ENCODE measurements around the gene KANK4. TPM values are rescaled to one million over a fixed set of nuclear protein-coding genes. Genes with fewer than 3 reads are reported as not detected.
"Not testable (repeated sequence)": the region's sequence is repeated elsewhere in the genome, so short reads cannot be mapped to it uniquely, and the experiment has no call there.

The KANK4 gene
- total RNA-seq, 1 donor from 2014 or later: 1.2 TPM

DNA sequence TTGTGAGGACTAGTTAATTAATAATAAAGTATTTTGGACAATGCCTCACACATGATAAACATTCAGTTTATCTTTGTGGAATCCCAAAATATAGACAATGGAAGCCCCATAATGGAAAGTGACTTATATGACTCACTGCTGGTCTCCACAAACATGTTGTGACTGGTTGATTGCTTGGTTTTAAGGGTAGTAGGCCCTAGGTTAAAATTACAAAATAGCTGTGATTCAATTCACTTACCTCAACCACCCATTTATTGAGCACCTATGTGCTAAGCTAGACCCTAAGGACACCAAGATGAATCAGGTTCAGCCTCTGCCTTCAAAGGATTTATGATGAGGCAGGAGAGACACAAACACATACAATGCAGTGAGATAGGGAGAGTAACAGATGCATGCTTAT is 42.4 kb downstream of the KANK4 start:
- DNase-seq (ENCODE audit: low spot score in 2 of 2): no peak
- no peak for FAIRE-seq

DNA sequence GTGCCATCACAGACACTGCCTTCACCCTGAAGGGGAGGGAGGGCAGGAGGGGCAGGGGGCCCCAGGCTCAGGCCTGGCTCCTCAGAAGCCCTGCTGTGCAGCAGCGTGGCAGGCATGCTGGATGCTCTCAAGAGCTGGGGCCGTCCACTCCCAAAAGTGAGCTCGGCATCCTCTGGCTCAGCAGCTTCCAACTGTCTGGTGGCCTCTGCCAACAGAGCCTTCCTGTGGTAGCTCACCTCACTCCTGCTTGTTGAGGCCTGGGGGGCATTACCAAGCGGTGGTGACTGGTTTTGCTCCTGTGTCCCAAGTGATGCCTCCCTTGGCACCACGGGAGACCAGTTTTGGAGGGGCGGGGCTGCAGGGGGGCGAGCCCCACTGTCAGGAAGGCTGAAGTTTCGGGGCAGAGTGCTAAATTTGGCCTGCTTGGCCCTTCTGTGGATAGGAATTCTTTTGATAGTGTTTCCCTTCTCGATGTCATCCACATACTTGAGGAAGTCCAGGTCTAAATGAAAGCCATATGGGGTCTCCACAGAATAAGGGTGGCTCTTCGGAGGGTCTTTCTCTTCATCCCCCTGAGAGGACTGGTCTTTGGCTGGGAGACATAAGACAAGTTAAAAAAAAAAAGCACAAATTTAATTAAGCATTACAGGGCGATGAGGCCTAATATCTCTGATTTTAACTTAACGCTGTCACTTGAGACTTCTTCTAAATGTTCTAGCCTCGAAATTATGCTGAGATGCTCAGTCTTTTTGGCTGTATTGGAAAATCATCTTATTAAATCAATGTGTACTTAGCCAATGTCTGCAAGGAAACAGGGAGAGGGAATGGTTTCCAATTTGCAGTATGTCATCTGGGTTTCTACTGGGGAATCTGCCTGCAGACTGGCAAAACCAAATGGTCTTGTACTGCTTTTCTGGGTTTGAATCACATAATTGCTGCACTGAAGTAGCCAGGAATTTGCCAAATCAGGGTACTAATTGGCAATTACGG is 44.4 kb downstream of the KANK4 start:
- no peak for DNase-seq (ENCODE audit: low spot score in 2 of 2)
- no peak for FAIRE-seq

DNA sequence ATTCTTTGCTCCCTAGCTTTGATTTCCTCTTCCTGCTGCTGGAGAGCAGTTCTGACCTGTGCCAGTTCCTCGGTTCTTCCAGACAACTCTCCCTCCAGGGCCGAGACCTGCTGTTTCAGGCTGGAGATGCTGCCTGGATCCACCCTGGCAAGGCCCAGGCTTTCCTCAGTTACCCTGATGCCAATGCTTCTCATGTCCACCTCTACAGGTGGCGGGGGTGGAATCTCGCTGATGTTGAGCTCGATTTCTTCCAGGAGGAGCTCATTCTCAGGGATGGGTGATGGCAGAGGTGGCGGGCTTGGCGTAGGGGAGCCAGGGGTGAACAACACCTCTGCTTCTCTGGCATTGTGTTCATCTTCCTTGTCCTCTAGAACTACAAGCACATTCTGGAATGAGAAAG is 45.3 kb downstream of the KANK4 start:
- no peak for DNase-seq (ENCODE audit: low spot score in 2 of 2)

DNA sequence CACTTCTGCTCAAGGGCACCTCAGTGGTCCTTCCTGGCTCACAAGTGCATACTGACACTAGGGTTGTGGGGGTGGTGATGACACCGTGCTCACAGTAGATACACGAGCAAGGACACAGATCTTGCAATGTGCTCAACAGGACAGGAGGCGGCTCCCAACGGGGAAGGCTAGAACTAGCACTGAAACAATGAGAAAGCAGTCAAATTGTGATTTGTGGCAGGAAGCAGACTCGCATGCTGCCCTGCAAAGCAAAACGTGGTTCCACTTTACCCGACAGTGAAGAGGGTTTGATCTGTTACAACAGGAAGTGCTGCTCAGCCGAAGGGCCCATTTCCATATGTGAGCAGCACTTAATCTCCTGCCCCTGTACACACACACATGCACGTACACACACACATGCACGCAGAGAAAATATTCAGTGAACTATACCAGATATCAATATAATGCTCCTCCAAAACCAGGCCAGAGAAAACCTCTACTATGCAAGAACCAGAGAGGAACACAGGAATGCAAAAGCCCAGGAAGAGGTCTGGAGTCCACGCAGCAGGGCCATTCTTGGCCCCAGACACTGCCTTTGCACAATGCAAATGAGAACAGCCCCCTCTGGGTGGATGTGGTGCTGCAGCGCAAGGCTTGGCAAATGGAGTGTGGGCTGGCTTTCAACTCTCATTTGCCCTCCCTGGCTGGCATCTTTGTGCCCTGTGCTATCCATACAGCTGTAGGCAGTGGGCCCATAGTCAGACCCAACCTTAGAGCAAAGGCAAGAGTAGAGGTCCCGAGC is 47.1 kb downstream of the KANK4 start:
- no peak for FAIRE-seq
- no peak for DNase-seq (ENCODE audit: low spot score in 2 of 2)

More for the DNA sequence above, 45.3 kb downstream of the KANK4 start:
- no peak for FAIRE-seq

- no peak for FAIRE-seq
- DNase-seq (ENCODE audit: low spot score in 2 of 2): no peak
Measured at GRCh38 chr1:62271134-62271533, 48.1 kb downstream of the KANK4 start.

- DNase-seq (ENCODE audit: low spot score in 2 of 2): no peak
Measured at GRCh38 chr1:62269851-62270495, 49.3 kb downstream of the KANK4 start.

DNA sequence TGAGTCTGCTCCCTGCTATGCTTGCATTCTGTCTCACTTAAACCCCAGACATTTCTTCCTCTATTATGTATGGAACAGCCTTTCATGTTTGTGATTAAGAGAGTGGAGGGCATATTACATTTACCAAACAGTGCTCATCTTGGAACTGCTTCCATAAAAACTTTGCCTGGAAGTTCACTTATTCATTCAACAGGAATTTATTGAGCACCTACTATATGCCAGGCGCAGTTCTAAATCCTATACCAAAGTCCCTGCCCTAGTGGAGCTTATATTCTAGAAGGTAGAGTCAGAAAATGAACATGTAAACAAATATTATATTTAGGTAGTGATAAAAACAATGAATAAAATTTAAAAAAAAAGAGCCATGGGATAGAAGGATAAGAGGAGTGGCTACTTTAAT is 49.8 kb downstream of the KANK4 start:
- no peak for DNase-seq (ENCODE audit: low spot score in 2 of 2)
- FAIRE-seq: no peak

More at GRCh38 chr1:62269851-62270495, 49.3 kb downstream of the KANK4 start:
- FAIRE-seq: no peak

GRCh38 chr1:62268315-62268714 is 50.9 kb downstream of the KANK4 start:
- DNase-seq (ENCODE audit: low spot score in 2 of 2): no peak
- no peak for FAIRE-seq

DNA sequence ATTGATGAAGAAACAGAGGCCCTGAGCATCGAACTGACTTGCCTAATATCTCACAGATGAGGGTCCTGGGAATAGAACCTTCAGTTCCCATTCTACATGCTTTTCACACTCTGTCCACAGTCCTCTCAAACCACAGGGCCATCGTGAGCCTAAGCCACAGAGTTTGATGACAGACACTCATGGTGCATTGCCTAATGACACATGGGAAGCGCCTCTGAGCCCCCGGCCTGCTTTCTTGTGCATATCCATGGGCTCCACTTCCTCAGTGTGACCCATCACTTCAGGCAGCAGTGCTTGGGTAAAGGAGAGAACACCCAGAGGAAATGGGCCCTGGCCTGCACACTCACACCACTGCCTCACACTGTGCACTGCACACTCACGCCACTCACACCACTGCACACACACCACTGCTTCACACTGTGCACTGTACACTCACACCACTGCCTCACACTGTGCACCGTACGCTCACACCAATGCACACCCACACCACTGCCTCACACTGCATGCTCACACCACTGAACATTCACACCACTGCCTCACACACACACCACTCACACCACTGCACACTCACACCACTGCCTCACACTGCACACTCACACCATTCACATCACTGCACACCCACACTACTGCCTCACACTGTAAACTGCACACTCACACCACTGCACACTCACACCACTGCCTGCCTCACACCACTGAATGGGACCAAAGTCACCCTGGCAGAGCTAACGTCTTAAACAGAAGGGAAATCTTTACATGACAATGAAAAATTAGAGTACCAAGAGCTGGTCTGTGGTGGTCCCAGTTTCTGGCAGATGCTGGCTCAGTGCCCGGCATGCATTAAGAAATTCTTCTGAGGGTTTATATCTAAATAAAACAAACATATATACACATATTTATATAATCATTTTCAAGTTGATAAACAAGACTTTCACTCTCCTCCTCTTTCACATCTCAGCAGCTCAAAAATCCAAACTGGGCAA is 53.0 kb downstream of the KANK4 start:
- no peak for DNase-seq (ENCODE audit: low spot score in 2 of 2)
- no peak for FAIRE-seq

DNA sequence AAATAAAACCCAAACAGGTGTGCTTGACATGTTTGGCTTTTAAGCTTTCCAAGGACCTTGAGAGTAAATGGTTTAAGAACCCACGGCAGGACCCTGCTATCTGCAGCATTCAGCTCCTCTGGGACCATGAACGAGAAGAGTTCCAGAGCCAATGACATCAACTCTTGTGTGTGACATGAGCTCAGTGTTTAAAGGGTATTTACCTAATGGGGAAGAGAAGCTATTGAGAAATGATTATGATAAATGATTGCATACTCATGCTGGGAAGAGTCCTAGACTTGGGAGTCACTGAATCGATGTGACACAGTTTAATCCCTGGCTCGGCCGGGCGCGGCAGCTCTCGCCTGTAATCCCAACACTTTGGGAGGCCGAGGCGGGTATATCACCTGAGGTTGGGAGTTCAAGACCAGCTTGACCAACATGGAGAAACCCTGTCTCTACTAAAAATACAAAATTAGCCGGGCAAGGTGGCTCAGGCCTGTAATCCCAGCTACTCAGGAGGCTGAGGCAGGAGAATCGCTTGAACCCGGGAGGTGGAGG is 55.4 kb downstream of the KANK4 start:
- FAIRE-seq: no peak

DNA sequence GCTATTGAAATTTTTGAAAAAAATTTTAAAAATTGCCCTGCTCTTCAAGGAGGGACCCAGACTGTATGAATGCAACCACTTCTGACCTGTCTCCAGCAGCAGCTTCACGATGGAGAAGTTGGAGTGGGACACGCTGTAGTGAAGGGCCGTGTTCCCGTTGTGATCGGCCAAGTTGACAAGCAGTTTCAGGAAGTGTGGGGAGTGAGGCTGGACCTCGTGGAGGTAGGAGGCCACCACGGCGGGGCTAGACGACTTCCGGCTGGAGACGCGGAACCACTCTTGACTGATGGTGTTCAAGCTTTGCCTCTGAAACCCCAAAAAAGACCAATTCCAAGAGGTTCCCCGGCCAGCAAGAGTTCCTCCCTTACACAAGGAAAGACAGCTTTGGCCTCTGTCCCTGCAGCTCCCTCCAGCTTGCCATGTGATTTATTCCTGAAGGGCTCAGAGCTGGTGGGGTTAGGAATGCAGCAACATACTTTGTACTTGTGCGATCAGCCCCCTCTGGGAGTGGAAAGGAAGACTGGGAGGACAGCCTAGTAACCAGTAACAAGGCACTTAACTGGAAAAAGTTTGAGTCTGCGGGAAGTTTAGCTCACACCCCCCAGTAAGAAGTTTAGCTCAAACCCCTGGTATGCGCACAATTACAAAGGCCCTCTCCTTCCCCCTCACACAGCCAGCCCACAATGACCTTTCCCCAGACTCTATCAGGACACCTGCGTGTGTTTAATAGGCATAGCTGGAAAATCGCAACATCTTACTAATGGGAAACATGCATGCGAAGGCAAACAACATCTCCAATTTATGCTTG is 56.0 kb downstream of the KANK4 start:
- FAIRE-seq (no peak), DNase-seq (ENCODE audit: low spot score in 2 of 2) (no peak)

More for the DNA sequence above, 55.4 kb downstream of the KANK4 start:
- DNase-seq (ENCODE audit: low spot score in 2 of 2): no peak

DNA sequence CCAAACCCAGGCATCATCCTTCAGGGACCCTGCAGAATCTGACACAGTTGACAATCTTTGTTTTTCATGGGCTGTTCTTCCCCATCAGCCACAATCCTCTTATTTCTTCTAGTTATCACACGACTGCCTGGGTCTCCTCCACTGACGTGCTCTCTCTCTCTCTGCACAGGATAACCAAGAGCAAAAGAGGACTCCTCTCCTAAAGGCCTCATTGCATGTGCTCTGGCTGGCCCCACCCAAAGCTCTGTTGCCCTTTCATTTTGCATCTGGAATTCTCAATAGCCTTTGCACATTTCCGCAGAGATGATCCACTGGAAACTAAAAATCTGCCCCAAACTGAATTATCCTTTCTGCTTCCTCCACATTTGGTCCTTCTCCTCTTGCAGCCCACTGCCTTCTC is 58.5 kb downstream of the KANK4 start:
- no peak for FAIRE-seq

DNA sequence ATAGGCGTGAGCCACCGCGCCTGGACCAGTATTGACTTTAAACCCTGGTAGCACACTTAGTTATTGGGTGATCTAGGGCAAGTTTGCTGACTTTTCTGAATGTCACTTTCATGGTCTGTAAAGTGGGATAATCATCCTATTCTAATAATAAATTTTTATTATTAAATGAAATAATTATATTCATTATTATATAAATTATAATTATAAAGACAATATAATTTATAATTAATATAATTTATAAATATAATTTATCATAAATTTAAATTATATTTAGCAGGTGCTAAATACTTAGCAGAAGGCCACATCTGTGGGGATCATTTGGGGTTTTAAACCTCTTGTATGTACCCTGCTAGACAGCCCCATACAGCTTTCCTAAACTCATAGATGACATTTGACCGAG is 59.7 kb downstream of the KANK4 start:
- FAIRE-seq (no peak), DNase-seq (ENCODE audit: low spot score in 2 of 2) (no peak)

More for the DNA sequence above, 58.5 kb downstream of the KANK4 start:
- no peak for DNase-seq (ENCODE audit: low spot score in 2 of 2)

- no peak for DNase-seq (ENCODE audit: low spot score in 2 of 2)
- no peak for FAIRE-seq
Measured at GRCh38 chr1:62250126-62250726, 69.0 kb downstream of the KANK4 start.

GRCh38 chr1:62247391-62248168 is 71.7 kb downstream of the KANK4 start:
- no peak for FAIRE-seq

DNA sequence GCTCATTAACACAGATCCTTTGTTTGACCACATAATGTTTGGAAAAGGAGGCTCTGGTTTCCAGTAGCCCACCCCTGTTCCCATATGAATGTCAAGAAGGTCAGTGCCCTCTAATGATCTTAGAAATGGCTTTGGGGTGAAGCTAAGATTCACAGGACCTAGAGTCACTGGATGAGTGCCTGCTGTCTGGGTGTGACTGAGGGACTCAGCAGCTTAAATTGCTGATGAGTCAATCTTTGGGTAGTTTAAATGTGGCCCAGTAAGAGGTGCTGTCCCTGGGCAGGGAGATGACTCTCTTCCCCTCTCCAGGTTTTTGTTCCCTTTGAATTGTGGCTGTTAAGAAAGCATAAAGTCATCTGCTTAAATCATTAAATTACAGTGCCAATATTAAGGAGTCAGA is 74.0 kb downstream of the KANK4 start:
- no peak for FAIRE-seq
- DNase-seq (ENCODE audit: low spot score in 2 of 2): no peak

More at GRCh38 chr1:62247391-62248168, 71.7 kb downstream of the KANK4 start:
- DNase-seq (ENCODE audit: low spot score in 2 of 2): no peak

DNA sequence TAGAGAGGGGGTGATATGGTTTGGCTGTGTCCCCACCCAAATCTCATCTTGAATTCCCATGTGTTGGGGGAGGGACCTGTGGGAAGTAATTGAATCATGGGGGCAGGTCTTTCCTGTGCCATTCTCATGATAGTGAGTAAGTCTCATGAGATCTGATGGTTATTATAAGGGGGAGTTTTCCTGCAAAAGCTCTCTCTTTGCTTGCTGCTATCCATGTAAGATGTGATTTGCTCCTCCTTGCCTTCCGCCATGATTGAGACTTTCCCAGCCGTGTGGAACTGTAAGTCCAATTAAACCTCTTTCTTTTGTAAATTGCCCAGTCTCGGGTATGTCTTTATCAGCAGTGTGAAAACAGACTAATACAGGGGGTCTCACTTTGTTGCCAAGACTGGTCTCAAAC is 74.9 kb downstream of the KANK4 start:
- FAIRE-seq; DNase-seq (ENCODE audit: low spot score in 2 of 2): not testable (repeated sequence)

Data from frontal cortex (tissue), 4 donors.